GM23248 (cell line): ENCODE data around the gene DCUN1D4.

Source experiments
- EZH2 ChIP-seq: fragments of 200-600 bp; sonication (generic); IDR thresholded peaks from 2 replicates; pipeline ENCODE4 v1.6.1; 2018; ENCODE audit warnings: antibody characterized with exemption, mild to moderate bottlenecking; ENCODE audit not compliant: insufficient read depth, poor library complexity, severe bottlenecking
- EZH2phosphoT487 ChIP-seq: fragments of 200-600 bp; sonication (generic); IDR thresholded peaks from 2 replicates; pipeline ENCODE4 v1.6.1; 2018; ENCODE audit warnings: antibody characterized with exemption, moderate library complexity, mild to moderate bottlenecking, low read depth; ENCODE audit not compliant: insufficient read depth

- TF ChIP-seq EZH2 (no peak), EZH2phosphoT487 (no peak)
These were observed 99.9 kb downstream of the DCUN1D4 start for GRCh38 chr4:51942833-51943215.
